HG03280 (cell line): Measurements from ENCODE around the gene FJX1.
"Not testable (repeated sequence)": the region's sequence is repeated elsewhere in the genome, so short reads cannot be mapped to it uniquely, and the experiment has no call there.

Experiments used
- ATAC-seq: cut with Tn5 transposase; IDR thresholded peaks from one replicate; pipeline ENCODE4 v1.9.1; 2021; ENCODE audit warnings: mild to moderate bottlenecking, moderate library complexity; ENCODE audit not compliant: unreplicated experiment

Gene FJX1

DNA sequence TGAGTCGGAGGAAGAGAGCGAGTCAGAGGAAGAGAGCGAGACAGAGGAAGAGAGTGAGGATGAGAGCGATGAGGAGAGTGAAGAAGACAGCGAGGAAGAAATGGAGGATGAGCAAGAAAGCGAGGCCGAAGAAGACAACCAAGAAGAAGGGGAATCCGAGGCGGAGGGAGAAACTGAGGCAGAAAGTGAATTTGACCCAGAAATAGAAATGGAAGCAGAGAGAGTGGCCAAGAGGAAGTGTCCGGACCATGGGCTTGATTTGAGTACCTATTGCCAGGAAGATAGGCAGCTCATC lies 45.1 kb downstream of the FJX1 start:
- no peak for ATAC-seq

DNA sequence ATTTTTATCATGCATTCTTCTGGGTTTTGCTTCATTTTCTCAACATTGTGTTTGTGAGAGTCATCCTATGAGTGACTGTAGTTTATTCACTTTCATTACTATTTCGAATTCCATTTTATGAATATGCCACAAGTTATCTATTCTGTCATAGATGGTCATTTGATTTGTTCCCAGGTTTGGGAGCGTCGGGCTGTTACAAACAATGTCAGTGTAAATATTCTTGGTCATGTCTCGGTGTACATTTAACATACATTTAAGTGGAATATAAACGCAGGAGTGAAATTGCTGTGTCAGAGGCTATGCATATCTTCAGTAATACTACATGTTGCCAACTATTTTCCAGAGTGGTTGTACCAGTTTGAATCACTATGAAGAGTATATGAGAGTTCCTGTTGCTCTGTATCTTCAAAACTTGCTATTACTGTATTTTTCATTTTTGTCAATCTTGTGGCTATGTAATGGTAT lies 46.7 kb downstream of the FJX1 start:
- no peak for ATAC-seq

GRCh38 chr11:35667257-35667656 lies 49.0 kb downstream of the FJX1 start:
- ATAC-seq: no peak

- not testable (repeated sequence) for ATAC-seq
Measured at GRCh38 chr11:35668350-35668749, 50.1 kb downstream of the FJX1 start.
